Posterior vena cava (tissue), 2 donors: Measurements from ENCODE around the gene MALL. TPM values are rescaled to one million over a fixed set of nuclear protein-coding genes. Genes with fewer than 3 reads are reported as not detected.
"Not testable (repeated sequence)": the region's sequence is repeated elsewhere in the genome, so short reads cannot be mapped to it uniquely, and the experiment has no call there.

Experiments used
- DNase-seq: peaks from one replicate; pipeline ENCODE4 v3.0.0-alpha.2; 2020; ENCODE audit warnings: low spot score
- intact Hi-C, 2 donors: fragments of 100-400 bp; cut with DNase I; formaldehyde crosslinking; loops; one replicate each; pipeline versions ENCODE4 v1.14.1 to v1.14.2; 2022 to 2023
- total RNA-seq, 2 donors: library from RNA; stranded (reverse); fragmentation: NEBNext Ultra II Directional; extraction: Animal tissue kit (Norgen Biotek cat#: 25700); gene quantifications; one replicate each; pipeline ENCODE4 v1.2.1, GENCODE V29; 2021
- donor health status: DM: yes; HTN: yes; CAD: no.
- donor health status: DM: yes; HTN: yes; CAD: no.

Gene MALL
- total RNA-seq, 2 donors from 2014 or later, result 35.1 to 38.8 TPM

DNA sequence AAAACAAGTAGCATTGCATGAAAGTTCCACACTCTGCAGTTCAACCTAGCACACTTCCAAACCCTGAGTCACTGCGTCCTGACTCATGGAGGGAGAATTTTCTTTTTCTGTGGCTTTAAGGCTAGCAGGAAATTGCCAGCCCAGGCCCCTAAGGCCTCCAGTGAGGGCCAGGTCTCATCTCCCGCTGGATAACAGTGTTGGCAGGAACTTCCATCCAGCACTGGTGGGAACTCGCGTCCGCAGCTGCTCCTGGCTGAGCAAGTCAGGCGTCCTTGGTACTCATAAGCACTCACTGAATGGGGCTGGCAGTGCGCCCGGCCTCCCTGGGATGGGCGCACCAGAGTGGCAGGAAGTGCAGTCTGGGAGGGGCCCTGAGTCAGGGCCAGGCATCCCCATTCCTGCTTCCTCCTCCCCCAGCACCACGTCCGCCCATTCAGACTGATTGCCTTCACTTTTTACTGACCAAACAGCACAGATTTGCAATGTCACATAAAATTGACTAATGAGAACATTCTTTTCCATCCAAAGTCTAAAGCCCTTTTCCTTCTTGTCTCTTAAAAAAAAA is 14.3 kb downstream of the MALL start:
- intact Hi-C loops, result no loop called here
- DNase-seq, result peak; percentile 99

DNA sequence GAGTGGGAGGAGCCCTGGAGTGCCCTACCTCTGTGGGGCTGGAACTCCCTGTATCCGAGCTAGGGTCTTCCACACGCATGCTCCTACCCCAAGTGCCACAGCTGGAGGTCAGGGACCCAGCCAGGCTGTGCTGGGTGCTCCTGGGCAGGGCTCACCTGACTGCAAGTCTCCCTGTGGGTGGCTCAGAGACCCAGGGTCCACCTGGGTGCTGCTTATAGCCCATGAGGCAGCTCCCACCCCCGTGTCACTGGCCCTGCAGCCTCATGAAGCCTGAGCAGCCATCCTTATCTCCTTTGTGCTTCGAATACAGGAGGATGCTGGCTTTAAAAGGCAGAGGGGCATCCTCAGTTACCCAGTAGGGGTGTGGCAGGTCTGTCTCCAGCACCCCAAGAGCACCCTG is 14.7 kb downstream of the MALL start:
- DNase-seq, intact Hi-C loops: not testable (repeated sequence)

DNA sequence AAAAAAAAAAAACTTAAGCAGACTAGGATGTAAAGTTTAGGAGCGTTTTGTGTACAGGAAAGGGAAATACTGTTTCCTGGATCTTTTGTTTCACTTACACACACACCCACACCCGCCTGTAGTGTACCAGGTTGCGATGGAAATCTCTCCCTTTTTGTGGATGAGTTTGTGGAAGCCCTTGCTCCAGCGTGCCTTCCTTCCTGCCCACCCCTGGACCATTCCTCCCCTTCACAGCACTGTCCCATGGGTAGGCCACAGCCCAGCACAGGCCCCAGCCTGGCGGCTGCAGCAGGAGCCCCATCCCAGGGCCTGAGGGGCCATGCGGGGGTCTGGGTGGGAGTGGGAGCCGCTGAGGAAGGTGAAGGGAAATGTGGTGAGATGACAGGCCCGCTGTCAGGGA is 15.1 kb downstream of the MALL start:
- intact Hi-C loops, result no loop called here
- no peak for DNase-seq

DNA sequence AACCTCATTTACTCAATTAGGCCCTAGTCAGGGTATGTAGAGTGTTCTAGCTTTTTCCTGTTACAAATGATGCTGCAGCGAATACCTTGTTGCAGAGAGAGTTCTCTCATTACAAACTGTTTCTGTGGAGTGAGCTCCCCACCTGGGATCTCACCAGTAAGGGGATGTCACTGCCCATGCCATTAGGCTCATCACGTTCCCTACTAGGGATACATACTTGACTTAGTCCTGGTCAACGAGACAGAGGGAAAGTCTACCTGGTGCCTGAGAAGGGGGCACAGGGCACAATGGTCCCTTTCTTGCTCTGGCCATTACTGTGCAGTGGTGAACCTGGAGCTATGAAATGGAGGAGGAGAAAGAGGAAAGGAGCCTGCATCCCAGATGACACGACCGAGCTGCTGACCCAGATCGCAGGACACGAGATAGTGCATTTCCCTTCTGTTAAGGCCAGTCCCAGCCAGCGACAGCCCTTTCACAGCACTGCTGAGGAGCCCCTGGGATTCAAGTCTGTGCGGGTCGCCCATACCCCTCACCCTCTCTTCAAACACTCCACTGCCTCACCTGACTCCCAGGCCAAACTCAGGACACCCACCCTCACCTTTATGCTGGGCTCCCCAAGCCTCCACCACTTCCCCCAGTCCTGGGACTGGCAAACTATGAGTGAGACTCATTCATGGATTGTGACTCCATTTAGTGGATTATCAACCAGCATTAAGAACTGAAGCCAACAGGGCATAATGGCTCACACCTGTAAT is 16.0 kb downstream of the MALL start:
- DNase-seq, result no peak
- intact Hi-C loops, result no loop called here

DNA sequence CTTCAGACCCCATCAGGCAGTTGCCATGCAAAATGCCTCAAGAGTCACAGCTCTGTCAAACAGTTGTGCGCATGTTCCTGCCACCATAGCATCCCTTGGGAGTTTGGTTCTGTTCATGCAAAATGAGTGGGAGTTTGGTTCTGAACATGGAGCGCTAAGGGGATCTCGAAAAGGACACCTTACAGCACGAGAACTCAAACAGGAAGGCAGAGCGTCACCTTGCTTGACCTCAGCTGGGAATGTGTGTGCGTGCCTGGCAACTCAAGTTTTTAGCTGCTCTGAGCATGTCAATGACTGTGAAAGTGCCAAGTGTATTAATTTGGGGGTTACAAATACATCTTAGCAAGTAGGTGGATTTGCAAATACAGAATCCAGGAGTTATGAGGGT is 16.6 kb downstream of the MALL start:
- intact Hi-C loops, result no loop called here
- DNase-seq, result no peak

DNA sequence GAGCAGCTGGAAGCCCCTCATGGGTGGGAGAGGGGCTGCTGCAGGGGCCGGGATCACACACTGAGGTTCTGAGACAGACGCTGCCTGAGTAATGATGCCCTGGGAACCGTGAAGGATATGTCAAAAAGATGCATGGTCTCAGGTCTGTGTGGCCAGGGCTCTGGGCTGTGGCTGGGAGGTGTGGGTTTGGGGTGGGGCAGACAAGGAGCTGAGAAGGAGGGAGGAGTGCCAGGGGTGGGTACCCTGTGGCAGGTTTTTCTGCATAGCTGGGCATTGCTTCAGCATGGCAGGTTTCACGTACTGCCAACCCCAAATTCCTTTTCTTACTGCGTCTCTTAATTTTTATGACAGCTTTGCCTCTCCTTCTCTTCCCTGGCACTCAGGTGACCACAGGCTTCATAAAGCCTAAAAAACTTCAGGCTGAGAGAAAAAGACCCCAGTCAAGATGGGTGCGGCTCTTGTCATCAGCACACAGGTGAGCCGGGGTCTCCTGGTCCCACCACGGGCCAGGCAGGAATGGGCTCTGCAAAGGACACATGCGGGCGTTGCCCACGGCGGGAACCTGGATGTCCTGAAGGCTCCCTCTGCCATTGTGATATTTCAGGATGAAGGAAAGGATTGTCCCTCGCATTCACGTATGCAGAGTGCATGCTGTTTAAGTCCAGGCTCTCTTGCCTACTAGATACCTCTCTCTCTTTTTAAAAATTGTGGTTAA is 18.0 kb downstream of the MALL start:
- intact Hi-C loops, result no loop called here
- peak; percentile 44 for DNase-seq

DNA sequence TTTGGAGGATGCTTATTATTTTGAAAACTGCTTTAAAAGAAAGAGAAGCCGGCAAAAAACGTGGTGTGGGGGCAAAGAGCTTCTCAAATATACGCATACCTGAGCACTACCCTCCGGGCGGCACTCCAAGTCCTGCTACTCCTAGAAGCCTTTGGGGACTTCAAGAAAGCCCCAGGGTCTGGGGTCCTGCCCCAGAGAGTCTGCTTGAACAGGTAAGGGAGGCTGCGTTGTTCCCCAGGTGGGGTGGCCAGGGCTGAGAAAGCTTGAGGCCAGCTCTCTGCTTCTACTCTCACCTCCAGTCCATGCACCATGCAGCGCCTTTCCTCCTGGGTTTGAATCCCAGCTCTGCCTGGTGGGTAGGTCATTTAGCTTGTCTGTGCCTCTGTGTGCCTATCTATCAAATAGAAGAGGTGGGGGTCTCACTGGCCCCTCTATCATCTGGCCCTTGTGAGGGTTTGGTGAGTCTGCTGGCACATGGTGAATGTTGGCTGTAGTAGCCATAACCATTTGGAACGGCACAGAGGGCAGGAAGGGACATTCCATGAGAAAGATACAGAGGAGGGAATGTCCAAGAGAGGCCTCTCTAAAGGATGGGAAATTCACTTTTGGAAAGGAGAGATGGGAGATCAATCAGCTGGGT is 19.5 kb downstream of the MALL start:
- intact Hi-C loops, result no loop called here
- DNase-seq, result no peak

DNA sequence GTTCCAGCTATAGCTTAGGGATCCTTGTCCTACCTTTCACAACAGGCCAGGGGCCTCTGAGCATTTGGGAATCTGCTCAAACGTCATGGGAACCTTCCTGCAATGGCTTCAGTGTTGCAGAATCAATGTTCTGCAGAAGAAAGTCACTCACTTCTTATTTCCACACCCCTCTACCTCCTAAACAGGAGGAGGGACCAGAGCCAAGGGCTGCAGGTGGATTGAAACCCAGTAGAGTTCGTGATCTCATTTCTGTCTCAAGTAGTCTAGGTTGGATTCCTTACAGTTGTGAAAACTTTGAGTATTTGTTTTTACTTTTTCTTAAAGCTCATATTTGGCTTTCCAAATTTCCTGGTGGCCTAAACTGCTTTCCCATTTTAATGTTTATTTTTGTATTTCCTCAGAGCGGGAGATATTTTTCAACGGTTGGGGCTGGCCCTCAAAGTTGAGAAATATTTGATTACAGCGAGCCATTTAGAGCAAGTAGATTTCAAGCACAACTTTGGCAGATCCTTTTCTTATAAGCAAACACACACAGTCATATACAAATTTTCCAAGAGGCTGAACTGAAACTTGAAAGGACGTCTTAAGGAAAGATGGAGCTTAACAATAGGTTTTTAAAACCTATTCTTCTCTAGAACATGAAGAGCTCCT is 20.6 kb downstream of the MALL start:
- intact Hi-C loops, DNase-seq: not testable (repeated sequence)

DNA sequence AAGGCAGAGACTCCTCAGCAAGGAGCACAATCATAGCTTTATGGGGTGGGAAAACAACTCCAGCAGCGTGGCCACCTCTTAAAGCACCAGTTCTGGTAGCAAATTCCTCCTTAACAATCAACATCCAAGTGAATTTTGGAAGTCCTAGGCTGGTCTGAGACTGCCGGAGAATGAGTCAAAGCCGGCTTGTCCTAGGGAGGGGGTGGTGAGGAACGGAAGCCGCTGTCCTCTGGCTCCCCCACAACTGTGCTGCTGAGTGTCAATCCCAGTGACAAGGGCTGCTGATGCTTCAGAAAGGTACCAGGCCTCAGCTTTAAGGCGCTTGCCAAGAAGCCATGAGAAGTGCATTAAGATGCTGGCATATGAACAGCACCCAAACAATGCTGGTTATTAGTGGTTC is 21.7 kb downstream of the MALL start:
- DNase-seq, intact Hi-C loops: not testable (repeated sequence)

DNA sequence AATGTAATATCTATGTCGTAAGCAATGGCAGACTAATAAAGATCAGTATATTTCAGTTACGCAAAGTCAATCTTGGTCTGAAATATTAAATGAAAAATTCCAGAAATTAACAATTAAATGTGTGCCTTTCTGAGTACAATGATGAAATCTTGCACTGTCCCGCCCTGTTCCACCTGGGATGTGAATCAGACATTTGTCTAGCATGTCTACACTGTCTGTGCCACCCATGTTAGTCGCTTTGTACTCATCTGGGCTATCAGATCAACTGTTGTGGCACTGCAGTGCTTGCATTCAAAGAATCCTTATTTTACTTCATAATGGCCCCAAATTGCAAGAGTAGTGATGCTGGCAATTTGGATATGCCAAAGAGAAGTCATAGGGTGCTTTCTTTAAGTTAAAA is 25.5 kb downstream of the MALL start:
- intact Hi-C loops, DNase-seq: not testable (repeated sequence)

DNA sequence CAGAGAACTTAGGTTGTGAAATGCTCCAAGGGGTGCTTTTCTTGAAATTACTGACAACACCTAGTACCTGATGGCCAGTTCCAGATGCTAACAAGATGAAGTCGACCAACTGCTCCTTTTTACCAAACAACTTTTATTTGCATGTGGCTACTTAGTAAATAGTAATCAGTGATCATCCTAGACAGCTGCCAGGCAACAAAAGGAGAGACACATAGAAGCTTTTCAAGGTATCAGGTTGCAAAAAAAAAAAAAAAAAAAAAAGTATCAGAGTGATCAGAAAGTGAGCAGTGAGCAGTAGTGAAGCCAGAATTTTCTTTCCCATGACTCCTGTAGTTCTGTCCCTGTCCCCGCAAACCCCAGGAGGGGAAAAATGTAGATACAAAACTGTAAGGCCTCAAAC is 31.9 kb downstream of the MALL start:
- DNase-seq, intact Hi-C loops: not testable (repeated sequence)

DNA sequence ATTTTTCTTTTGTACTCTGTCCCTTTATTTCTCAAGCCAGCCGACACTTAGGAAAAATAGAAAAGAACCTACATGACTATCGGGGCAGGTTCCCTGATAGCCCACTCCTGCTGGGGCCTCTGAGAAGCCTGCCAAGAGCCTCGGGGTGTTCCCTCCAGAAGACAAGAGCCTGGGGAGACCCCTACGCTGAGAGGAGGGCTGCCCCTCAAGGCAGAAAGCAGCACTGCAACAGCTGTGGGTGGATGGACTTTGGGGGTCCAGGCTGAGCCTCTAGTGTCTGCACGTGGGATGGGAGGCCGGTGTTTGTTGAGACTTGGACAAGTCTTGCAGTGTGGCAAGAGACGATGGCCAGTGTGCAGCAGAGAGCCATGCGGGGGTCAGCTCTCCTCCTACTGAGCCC is 32.5 kb downstream of the MALL start:
- intact Hi-C loops, result not testable (repeated sequence)

DNA sequence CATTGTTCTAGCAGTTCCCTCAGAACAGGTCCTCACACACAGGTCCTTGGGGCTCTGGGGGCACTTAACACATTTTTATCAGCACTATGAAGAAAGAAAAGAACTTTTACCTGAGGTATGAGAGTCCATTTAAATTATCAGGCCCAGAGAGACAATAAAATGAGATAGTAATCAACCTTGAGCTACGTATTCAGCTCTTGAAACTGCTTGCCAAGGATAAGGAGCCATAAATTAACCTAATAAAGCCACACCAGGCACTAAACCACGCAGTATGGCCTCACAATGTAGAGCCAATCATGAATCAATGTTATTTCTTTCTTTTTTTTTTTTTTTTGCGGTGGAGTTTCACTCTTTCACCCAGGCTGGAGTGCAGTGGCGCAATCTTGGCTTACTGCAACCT is 37.5 kb downstream of the MALL start:
- DNase-seq, intact Hi-C loops: not testable (repeated sequence)

More for the DNA sequence above, 32.5 kb downstream of the MALL start:
- not testable (repeated sequence) for DNase-seq

DNA sequence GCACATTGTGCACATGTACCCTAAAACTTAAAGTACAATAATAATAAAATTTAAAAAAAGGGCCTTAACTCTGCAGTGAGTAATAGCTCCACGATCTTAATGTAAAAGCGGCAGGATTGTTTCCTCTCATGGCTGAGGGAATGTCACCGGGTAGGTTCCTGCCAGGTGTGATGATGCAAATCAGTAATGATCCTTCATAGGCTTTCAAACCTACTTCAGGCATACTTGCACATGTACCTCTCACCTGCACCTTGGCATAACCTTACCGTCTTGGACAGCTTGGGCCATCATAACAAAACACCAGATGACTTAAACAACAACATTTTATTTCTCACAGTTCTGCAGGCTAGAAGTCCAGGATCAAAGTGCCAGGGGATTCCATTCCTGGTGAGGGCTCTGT is 39.7 kb downstream of the MALL start:
- intact Hi-C loops, DNase-seq: not testable (repeated sequence)

DNA sequence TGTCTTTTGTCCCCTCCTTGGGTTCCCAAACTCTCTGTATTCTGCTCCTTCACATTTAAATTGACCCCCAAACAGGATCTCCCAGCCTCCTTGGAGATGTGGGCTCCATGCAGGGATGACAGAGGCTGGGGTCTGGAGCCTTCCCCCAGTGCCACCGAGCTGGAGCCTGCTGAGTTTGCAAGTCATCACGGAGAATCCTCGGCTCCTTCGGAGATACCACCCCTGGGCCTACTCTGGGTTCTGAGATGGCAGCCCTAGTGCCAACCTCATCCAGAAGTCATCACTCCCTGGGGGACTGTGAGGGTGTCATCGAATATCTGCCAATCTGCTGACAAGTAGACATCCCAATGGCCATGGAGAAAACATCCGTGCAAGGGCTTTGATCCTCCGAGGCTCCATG is 45.8 kb downstream of the MALL start:
- DNase-seq, result peak; percentile 61

DNA sequence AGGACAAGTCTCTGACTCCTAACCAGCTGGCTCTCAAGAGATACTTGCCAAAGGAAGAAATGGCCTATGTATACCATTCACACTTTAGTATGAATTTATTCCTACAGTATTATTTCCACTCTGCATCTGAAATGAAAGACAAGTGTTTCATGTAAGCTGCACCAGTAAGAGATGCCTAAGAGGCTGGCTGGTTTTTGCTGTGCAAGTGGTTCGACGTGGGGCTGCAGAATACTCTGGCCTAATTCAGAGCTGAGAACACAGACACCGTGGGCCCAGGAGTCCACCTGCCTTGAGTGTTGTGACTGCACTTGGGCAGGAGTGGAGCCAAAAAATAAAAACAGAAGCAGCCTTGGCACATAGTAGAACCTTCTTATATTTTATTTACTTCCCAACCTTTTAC is 47.5 kb downstream of the MALL start:
- intact Hi-C loops, DNase-seq: not testable (repeated sequence)

More for the DNA sequence above, 45.8 kb downstream of the MALL start:
- intact Hi-C loops, result not testable (repeated sequence)

DNA sequence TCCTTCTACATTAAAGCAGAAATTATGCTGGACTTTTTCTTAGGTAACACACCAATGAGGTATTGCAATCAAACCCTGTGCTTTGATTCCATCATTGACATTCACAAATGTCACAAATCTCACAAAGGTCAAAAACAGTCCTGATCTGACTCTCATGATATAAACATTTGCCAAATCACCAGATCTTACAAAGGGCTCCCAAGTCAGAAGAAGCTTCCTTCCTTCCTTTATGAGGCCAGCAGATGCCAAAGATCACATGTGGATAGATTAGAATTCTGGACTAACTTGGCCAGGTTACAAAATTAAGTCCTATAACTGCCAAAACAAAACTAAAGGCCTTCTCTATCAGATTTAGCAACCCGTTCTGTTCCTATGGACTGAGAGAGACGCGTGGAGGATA is 53.3 kb downstream of the MALL start:
- DNase-seq, intact Hi-C loops: not testable (repeated sequence)

DNA sequence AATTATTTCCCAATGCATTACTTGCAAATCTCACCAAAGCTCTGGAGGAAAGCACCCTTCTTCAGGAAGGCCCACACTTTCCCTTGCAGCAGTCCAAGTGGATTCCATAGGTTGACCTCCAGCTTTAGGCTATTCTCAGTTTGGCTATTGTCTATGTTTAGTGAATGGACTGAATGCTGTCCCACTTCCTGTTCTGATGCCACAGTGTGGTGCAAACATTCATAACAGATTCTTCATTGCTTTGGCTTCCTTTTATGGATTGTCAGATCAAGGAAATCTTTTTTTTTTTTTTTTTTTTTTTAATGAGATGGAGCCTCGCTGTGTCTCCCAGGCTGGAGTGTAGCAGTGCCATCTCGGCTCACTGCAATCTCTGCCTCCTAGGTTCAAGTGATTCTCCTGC is 55.1 kb downstream of the MALL start:
- intact Hi-C loops, DNase-seq: not testable (repeated sequence)

DNA sequence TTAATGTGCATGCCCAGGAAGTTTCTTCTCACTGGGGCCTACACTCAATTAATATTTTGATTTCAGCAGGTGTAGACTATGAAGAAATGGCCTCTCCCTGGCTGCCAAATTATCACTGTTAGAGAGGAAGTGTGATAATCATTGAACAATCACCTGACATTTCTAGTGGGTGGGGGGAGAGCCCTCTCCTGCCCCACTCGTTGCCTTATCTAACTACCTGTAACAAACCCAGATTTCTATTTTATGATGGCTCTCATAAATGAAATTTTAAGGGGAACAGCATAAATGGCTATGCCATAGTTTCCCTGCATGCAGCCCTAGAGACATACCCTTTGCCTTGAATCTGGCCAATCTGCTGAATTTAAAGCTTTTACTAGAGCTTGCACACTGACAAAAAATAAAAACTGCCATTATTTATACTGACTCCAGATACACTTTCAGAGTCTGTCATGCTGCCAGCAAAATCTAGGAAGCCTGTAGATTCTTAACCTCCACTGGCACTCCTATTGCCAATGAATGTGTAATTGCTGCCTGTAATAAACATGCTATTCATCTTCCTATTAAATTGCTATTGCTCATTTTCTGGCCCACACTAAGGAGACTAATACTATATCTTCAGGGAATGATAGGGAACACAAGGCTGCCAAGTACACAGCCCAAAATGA is 55.8 kb downstream of the MALL start:
- intact Hi-C loops, DNase-seq: not testable (repeated sequence)
